LNCAP (cell line): ENCODE measurements around the gene GMDS.

ENCODE experiments used
- CTCF ChIP-seq: fragments of 450-650 bp; IDR thresholded peaks from 2 replicates; pipeline ENCODE4 v1.5.1; 2017; ENCODE audit warnings: mild to moderate bottlenecking

Gene GMDS

GRCh38 chr6:1862411-1862810 lies 383.0 kb downstream of the GMDS start:
- no peak for TF ChIP-seq CTCF

- TF ChIP-seq CTCF, result no peak
Observed at GRCh38 chr6:1860756-1861348, 384.6 kb downstream of the GMDS start.

- TF ChIP-seq CTCF, result no peak
Observed at GRCh38 chr6:1858859-1859258, 386.5 kb downstream of the GMDS start.

- no peak for TF ChIP-seq CTCF
Observed at GRCh38 chr6:1858196-1858595, 387.2 kb downstream of the GMDS start.

GRCh38 chr6:1856381-1856780 lies 389.0 kb downstream of the GMDS start:
- no peak for TF ChIP-seq CTCF

- TF ChIP-seq CTCF, result no peak
Observed at GRCh38 chr6:1855890-1856289, 389.5 kb downstream of the GMDS start.

GRCh38 chr6:1854296-1854695 lies 391.1 kb downstream of the GMDS start:
- TF ChIP-seq CTCF, result no peak

GRCh38 chr6:1853761-1854160 lies 391.6 kb downstream of the GMDS start:
- TF ChIP-seq CTCF, result no peak
